HepG2 (cell line): ENCODE data around the gene PTPA. TPM values are rescaled to one million over a fixed set of nuclear protein-coding genes. Genes with fewer than 3 reads are reported as not detected.

ENCODE experiments used
- ATAC-seq: fragments of 200-7000 bp; cut with Tn5 transposase; 3 replicates; pipeline ENCODE4 v1.9.1; 2020; ENCODE audit warnings: mild to moderate bottlenecking, moderate library complexity
- BruUV-seq: library from RNA; stranded (reverse); fragments of 400-500 nt; replicated peaks from 2 replicates; lab custom pipeline; 2021; lab: Mats Ljungman, UMichigan
- CTCF ChIA-PET: fragments of 300-600 bp; formaldehyde crosslinking; extraction: SDS; loops from one replicate; lab custom pipeline; 2021; ENCODE audit warnings: low total read pairs, inconsistent platforms, low intra/inter-chr PET ratio; lab: Yijun Ruan, JAX
- POLR2A ChIA-PET: fragments of 350-600 bp; sonication (Branson Sonifier 250); formaldehyde crosslinking; loops from one replicate; lab custom pipeline; 2020; ENCODE audit warnings: antibody characterized with exemption, inconsistent platforms; lab: Yijun Ruan, JAX
- DNase-seq: peaks from one replicate; pipeline ENCODE4 v3.0.0-alpha.2; 2015; ENCODE audit warnings: low spot score
- FAIRE-seq: peaks from 3 replicates; lab custom pipeline; 2011; peaks lifted over from hg19 to GRCh38; lab: Jason Lieb, UNC
- H2AFZ ChIP-seq: one replicate; pipeline ENCODE4 v1.6.1; 2011; ENCODE audit warnings: low read length, inconsistent platforms
- H3K27ac ChIP-seq: fragments of 300-600 bp; 3 replicates; pipeline ENCODE4 v1.8.0; 2011; ENCODE audit warnings: mixed run types, mild to moderate bottlenecking, mixed read lengths, low read length, inconsistent platforms; ENCODE audit not compliant: insufficient read depth; ENCODE audit errors: extremely low read length
- H3K27me3 ChIP-seq, 2 experiments: fragments of 200-600 bp in 1 of 2; 2 replicates in 1 of 2; 3 replicates in 1 of 2; pipeline versions ENCODE4 v1.6.0 to v1.8.0; 2011; ENCODE audit warnings: low read length in 2 of 2, mild to moderate bottlenecking in 2 of 2, moderate library complexity in 2 of 2, inconsistent platforms in 1 of 2; ENCODE audit not compliant: insufficient read depth in 2 of 2, control insufficient read depth in 1 of 2
- H3K36me3 ChIP-seq, 2 experiments: fragments of 200-600 bp in 1 of 2; replicated peaks in 1 of 2; 2 replicates in 1 of 2; 3 replicates in 1 of 2; pipeline versions ENCODE4 v1.5.1 to v1.8.0; 2011; ENCODE audit warnings: low read length in 2 of 2, inconsistent platforms in 1 of 2; ENCODE audit not compliant: insufficient read depth in 2 of 2, control insufficient read depth in 1 of 2
- H3K4me1 ChIP-seq: 2 replicates; pipeline ENCODE4 v1.5.1; 2012; ENCODE audit warnings: low read length, inconsistent platforms; ENCODE audit not compliant: insufficient read depth
- H3K4me2 ChIP-seq: 2 replicates; pipeline ENCODE4 v1.6.0; 2011; ENCODE audit warnings: low read depth, low read length, inconsistent platforms
- H3K4me3 ChIP-seq, 3 experiments: fragments of 200-600 bp in 1 of 3; sonication (generic), shearing (Covaris generic) in 1 of 3; replicated peaks in 1 of 3; 2 replicates each; pipeline ENCODE4 v1.5.1; 2011 to 2016; ENCODE audit warnings: low read length in 3 of 3, inconsistent platforms in 2 of 3, low read depth in 2 of 3, mild to moderate bottlenecking in 2 of 3, control low read depth in 1 of 3, mixed read lengths in 1 of 3; ENCODE audit not compliant: insufficient read depth in 1 of 3
- H3K79me2 ChIP-seq: one replicate; pipeline ENCODE4 v1.6.1; 2011; ENCODE audit warnings: low read length, inconsistent platforms; ENCODE audit not compliant: insufficient read depth
- H3K9ac ChIP-seq: 2 replicates; pipeline ENCODE4 v1.6.0; 2011; ENCODE audit warnings: mild to moderate bottlenecking, low read depth, low read length, inconsistent platforms; ENCODE audit not compliant: insufficient read depth
- H3K9me3 ChIP-seq: 2 replicates; pipeline ENCODE4 v1.5.1; 2012; ENCODE audit warnings: mild to moderate bottlenecking, low read length
- H4K20me1 ChIP-seq: 2 replicates; pipeline ENCODE4 v1.6.0; 2011; ENCODE audit warnings: inconsistent platforms, mild to moderate bottlenecking, low read length, moderate library complexity; ENCODE audit not compliant: insufficient read depth
- AHDC1 ChIP-seq: sonication (generic); formaldehyde crosslinking; IDR thresholded peaks from 2 replicates; pipeline ENCODE4 v1.5.1; 2020; ENCODE audit warnings: mild to moderate bottlenecking, missing genetic modification reagents, borderline replicate concordance
- MEIS1 ChIP-seq: sonication (generic); formaldehyde crosslinking; IDR thresholded peaks from 2 replicates; pipeline ENCODE4 v1.9.0; 2021; ENCODE audit warnings: mild to moderate bottlenecking, missing genetic modification reagents, moderate library complexity, borderline replicate concordance
- MYC ChIP-seq: sonication (generic); formaldehyde crosslinking; IDR thresholded peaks from 2 replicates; pipeline ENCODE4 v1.9.0; 2021; ENCODE audit warnings: missing genetic modification reagents, borderline replicate concordance
- PRPF4 ChIP-seq: fragments of 200-400 bp; formaldehyde crosslinking; IDR thresholded peaks from 2 replicates; pipeline ENCODE4 v1.6.1; 2016; ENCODE audit warnings: low read length, low read depth; ENCODE audit not compliant: poor library complexity, severe bottlenecking
- SCMH1 ChIP-seq: sonication (generic); formaldehyde crosslinking; IDR thresholded peaks from 2 replicates; pipeline ENCODE4 v1.9.0; 2021; ENCODE audit warnings: missing genetic modification reagents, mild to moderate bottlenecking, borderline replicate concordance
- TMF1 ChIP-seq: sonication (generic); formaldehyde crosslinking; IDR thresholded peaks from 2 replicates; pipeline ENCODE4 v1.8.1; 2022; ENCODE audit warnings: low read depth, missing genetic modification reagents
- ZFYVE20 ChIP-seq: sonication (generic); formaldehyde crosslinking; IDR thresholded peaks from 2 replicates; pipeline ENCODE4 v1.8.0; 2023; ENCODE audit warnings: low read depth, mild to moderate bottlenecking, moderate library complexity, missing genetic modification reagents, borderline replicate concordance
- ZNF317 ChIP-seq: sonication (generic); formaldehyde crosslinking; IDR thresholded peaks from 2 replicates; pipeline ENCODE4 v1.5.0; 2020; ENCODE audit warnings: mild to moderate bottlenecking, missing genetic modification reagents
- ZNF512 ChIP-seq: sonication (generic); formaldehyde crosslinking; IDR thresholded peaks from 2 replicates; pipeline ENCODE4 v1.4.0; 2020; ENCODE audit warnings: mild to moderate bottlenecking, missing genetic modification reagents
- ZNF614 ChIP-seq: IDR thresholded peaks from 2 replicates; pipeline ENCODE4 v1.6.1; 2018; ENCODE audit warnings: missing biosample characterization, missing genetic modification reagents, inconsistent platforms, borderline replicate concordance
- ZNF780A ChIP-seq: sonication (generic); formaldehyde crosslinking; IDR thresholded peaks from 2 replicates; pipeline ENCODE4 v1.8.0; 2022; ENCODE audit warnings: mild to moderate bottlenecking, missing genetic modification reagents, moderate library complexity
- WGBS: methylation state at CpG from one replicate; pipeline ENCODE4 v1.1.6; 2017; ENCODE audit warnings: low lambda C conversion rate; 5-methylcytosine and 5-hydroxymethylcytosine counted together
- in situ Hi-C: cut with HindIII; loops from 2 replicates; pipeline ENCODE4 v1.10.0; 2017; ENCODE audit warnings: low pct_unique_long_range_greater_than_20kb; ENCODE audit not compliant: extremely low pct_ligation_motif_present
- intact Hi-C: fragments of 100-400 bp; cut with micrococcal nuclease; formaldehyde crosslinking; loops from one replicate; pipeline ENCODE4 v1.10.0; 2022; ENCODE audit not compliant: unreplicated experiment
- polyA plus RNA-seq, 8 experiments: library from polyadenylated mRNA; depleted of rRNA in 3 of 8; stranded (reverse) in 7 of 8; unstranded in 1 of 8; fragments of >200 nt; fragmentation: Illumina TruSeq in 4 of 8; extraction: Trizol in 4 of 8; gene quantifications; 2 replicates each; pipeline versions ENCODE4 v1.2.1 to v1.2.3, GENCODE V29; 2011 to 2016; ENCODE audit warnings: low read depth in 4 of 8, missing spikeins in 1 of 8, mixed read lengths in 1 of 8; ENCODE audit not compliant: insufficient read depth in 1 of 8
- total RNA-seq, 5 experiments: library from RNA; depleted of rRNA; stranded (reverse); fragments of >200 nt; fragmentation: Illumina TruSeq; extraction: Trizol; gene quantifications; 2 replicates each; pipeline ENCODE4 v1.2.3, GENCODE V29; 2016; ENCODE audit warnings: low read depth in 1 of 5
- TF ChIP-seq, protein P1 (sequence below): sonication (generic); formaldehyde crosslinking; IDR thresholded peaks from 2 replicates; pipeline ENCODE4 v1.9.0; 2022; ENCODE audit warnings: low read depth, missing genetic modification reagents

The PTPA gene
- total and polyA plus RNA-seq, 2 of the 13 experiments (the other 11 are each of a cell fraction or from before 2014, with no cell fraction given): 79.3 to 105 TPM

DNA sequence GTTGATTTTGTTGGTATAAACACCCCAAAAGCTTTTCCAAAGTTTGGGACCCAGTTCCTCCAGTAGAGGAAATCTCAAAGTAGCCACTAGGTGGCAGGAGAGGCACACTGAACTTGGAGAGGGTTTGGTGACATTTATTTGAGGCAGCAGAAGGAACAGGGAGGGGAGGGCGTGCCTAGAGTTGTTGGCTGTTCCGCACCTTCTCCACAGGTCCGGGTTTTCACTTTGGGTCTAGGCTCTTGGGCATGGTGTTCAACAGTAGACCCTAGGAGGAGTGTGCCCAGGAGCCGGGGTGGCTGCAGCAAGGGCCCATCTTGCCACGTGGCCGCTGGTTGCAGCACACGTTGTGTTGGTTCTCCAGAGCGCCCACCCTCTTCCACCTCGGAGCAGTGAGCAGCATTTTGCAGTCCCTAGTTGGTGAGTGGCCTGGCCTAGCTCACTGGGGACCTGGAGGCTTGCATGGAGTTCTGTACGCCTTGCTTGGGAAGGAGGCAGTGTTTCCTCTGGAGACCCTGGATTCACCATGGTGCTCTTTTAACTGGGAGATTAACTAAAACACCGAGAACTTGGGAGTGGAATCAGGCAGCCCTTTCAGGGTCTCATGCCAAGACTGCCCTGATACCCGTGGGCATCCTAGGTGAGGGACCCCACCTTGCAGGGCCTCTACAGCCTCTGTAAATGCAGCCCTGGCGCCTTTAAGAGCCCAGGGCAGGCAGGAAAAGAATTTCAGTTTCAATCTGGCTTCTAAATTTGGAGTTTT lies 28.2 kb downstream of the PTPA start:
- Histone ChIP-seq H2AFZ (no peak overlapping the region), H3K79me2 (peaks cover 6% of the 10 kb centered on the region), H3K4me2 (peak overlapping the region; percentile 97), H3K4me1 (peaks cover 48% of the 10 kb centered on the region), H3K36me3 (peaks cover 13 to 60% of the 10 kb centered on the region in 2 experiments), H3K9me3 (no peaks in the 10 kb centered on the region), H3K27me3 (no peaks in the 10 kb centered on the region), H3K27ac (peak overlapping the region; percentile 98), H3K9ac (peak overlapping the region; percentile 96), H3K4me3 (peak overlapping the region in 2 of 3 experiments; percentile 20 to 75; a peak in 4 of 6 replicates), H4K20me1 (no peaks in the 10 kb centered on the region)
- WGBS: 22% methylated on average over 8 of the region's 13 CpGs
- ChIA-PET CTCF (interaction anchor here (0.8 to 2.1 kb wide), 3 partner anchors 430 to 485 kb away, joined by 3 to 17 read pairs (median 13); no protein-coding TSS in a partner anchor), POLR2A (interaction anchor here (0.6 to 3.5 kb wide), 25 partner anchors 8 to 486 kb away, joined by 3 to 55 read pairs (median 7); partner anchors contain the start of genes CRAT, IER5L, NTMT1 and PTPA)
- BruUV-seq: no TSS peak
- in situ Hi-C loops (no loop called here), intact Hi-C loops (loop anchor here (1.0 kb wide), 1 partner anchor 486 kb away; no protein-coding TSS in a partner anchor)
- peak; percentile 77 for DNase-seq
- peak; percentile 60 for ATAC-seq
- peak; percentile 92 for FAIRE-seq
- 0 out of 2 replicates have a peak, but pooled peaks have one; percentile 37 for TF ChIP-seq ZNF317 (CRISPR knock-in tag)
- TF ChIP-seq, protein P1, sequence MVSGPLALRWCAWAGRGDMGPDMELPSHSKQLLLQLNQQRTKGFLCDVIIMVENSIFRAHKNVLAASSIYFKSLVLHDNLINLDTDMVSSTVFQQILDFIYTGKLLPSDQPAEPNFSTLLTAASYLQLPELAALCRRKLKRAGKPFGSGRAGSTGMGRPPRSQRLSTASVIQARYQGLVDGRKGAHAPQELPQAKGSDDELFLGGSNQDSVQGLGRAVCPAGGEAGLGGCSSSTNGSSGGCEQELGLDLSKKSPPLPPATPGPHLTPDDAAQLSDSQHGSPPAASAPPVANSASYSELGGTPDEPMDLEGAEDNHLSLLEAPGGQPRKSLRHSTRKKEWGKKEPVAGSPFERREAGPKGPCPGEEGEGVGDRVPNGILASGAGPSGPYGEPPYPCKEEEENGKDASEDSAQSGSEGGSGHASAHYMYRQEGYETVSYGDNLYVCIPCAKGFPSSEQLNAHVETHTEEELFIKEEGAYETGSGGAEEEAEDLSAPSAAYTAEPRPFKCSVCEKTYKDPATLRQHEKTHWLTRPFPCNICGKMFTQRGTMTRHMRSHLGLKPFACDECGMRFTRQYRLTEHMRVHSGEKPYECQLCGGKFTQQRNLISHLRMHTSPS: 0 out of 2 replicates have a peak, but pooled peaks have one; percentile 20
- TF ChIP-seq MYC (CRISPR knock-in tag): peak; percentile 72; the same call in 1 of the 2 replicates
- TF ChIP-seq MEIS1 (CRISPR knock-in tag): no peak
- no peak for TF ChIP-seq ZNF780A (CRISPR knock-in tag)
- no peak for TF ChIP-seq ZNF512 (CRISPR knock-in tag)
- no peak for TF ChIP-seq TMF1
- no peak for TF ChIP-seq PRPF4
- no peak for TF ChIP-seq ZNF614 (CRISPR knock-in tag)
- no peak for TF ChIP-seq ZFYVE20 (CRISPR knock-in tag)
- no peak for TF ChIP-seq AHDC1 (CRISPR knock-in tag)
- TF ChIP-seq SCMH1 (CRISPR knock-in tag): no peak
